Hepatocyte (in vitro differentiated cells): ENCODE measurements around the gene LZIC. TPM values are rescaled to one million over a fixed set of nuclear protein-coding genes. Genes with fewer than 3 reads are reported as not detected.

ENCODE experiments used
- DNase-seq: peaks from one replicate; pipeline ENCODE4 v3.0.0-alpha.2; 2016; ENCODE audit warnings: low spot score
- H2AFZ ChIP-seq: fragments of 200-600 bp; sonication (generic); 2 replicates; pipeline ENCODE4 v1.6.0; 2016; ENCODE audit warnings: antibody characterized with exemption, mild to moderate bottlenecking
- H3K27ac ChIP-seq: fragments of 200-600 bp; sonication (generic); 2 replicates; pipeline ENCODE4 v1.5.1; 2016; ENCODE audit warnings: mild to moderate bottlenecking
- H3K27me3 ChIP-seq: fragments of 200-600 bp; sonication (generic); 2 replicates; pipeline ENCODE4 v1.6.1; 2016
- H3K36me3 ChIP-seq: fragments of 200-600 bp; sonication (generic); replicated peaks from 2 replicates; pipeline ENCODE4 v1.5.1; 2016; ENCODE audit warnings: low read depth; ENCODE audit not compliant: insufficient read depth
- H3K4me1 ChIP-seq: fragments of 200-600 bp; sonication (generic); 2 replicates; pipeline ENCODE4 v1.5.1; 2016; ENCODE audit warnings: mild to moderate bottlenecking, moderate library complexity; ENCODE audit not compliant: insufficient read depth
- H3K4me2 ChIP-seq: fragments of 200-600 bp; sonication (generic); 2 replicates; pipeline ENCODE4 v1.6.0; 2016
- H3K4me3 ChIP-seq: fragments of 200-600 bp; sonication (generic); 2 replicates; pipeline ENCODE4 v1.5.1; 2016; ENCODE audit warnings: mild to moderate bottlenecking
- H3K79me2 ChIP-seq: fragments of 200-600 bp; sonication (generic); 2 replicates; pipeline ENCODE4 v1.6.0; 2017; ENCODE audit warnings: mild to moderate bottlenecking
- H3K9me2 ChIP-seq: fragments of 200-600 bp; sonication (generic); replicated peaks from 2 replicates; pipeline ENCODE4 v1.6.0; 2017; ENCODE audit warnings: mild to moderate bottlenecking; ENCODE audit not compliant: insufficient read depth
- H3K9me3 ChIP-seq: fragments of 200-600 bp; sonication (generic); 2 replicates; pipeline ENCODE4 v1.5.1; 2016; ENCODE audit warnings: low read depth, mild to moderate bottlenecking
- H4K20me1 ChIP-seq: fragments of 200-600 bp; sonication (generic); 2 replicates; pipeline ENCODE4 v1.6.0; 2016; ENCODE audit warnings: mild to moderate bottlenecking; ENCODE audit not compliant: insufficient read depth, poor library complexity, severe bottlenecking
- CTCF ChIP-seq: fragments of 200-600 bp; sonication (generic); IDR thresholded peaks from 2 replicates; pipeline ENCODE4 v1.5.1; 2016; ENCODE audit warnings: antibody characterized with exemption, mild to moderate bottlenecking; ENCODE audit not compliant: poor library complexity
- EZH2 ChIP-seq: fragments of 200-600 bp; sonication (generic); IDR thresholded peaks from 2 replicates; pipeline ENCODE4 v1.6.1; 2016; ENCODE audit warnings: antibody characterized with exemption, mild to moderate bottlenecking, borderline replicate concordance
- EZH2phosphoT487 ChIP-seq: fragments of 200-600 bp; sonication (generic); IDR thresholded peaks from one replicate; pipeline ENCODE4 v1.6.1; 2018; ENCODE audit warnings: antibody characterized with exemption, mild to moderate bottlenecking, low read depth, moderate library complexity; ENCODE audit not compliant: unreplicated experiment, severe bottlenecking
- WGBS: methylation state at CpG from one replicate; pipeline ENCODE4 v1.1.6; 2016; ENCODE audit warnings: low lambda C conversion rate; ENCODE audit errors: missing lambda C conversion rate; 5-methylcytosine and 5-hydroxymethylcytosine counted together
- microRNA-seq: library from miRNA; unstranded; fragments of <30 nt; microRNA quantifications from one replicate; pipeline ENCODE4, GENCODE V29; 2017
- polyA plus RNA-seq: library from polyadenylated mRNA; unstranded; fragments of >200 nt; fragmentation: Nextera tagmentation; extraction: Ambion mirVana; gene quantifications from 2 replicates; pipeline ENCODE4 v1.2.1, GENCODE V29; 2016
- small RNA-seq: library from RNA; depleted of rRNA; stranded (forward); fragments of <200 nt; gene quantifications from one replicate; pipeline ENCODE3, GENCODE V24; 2014
- total RNA-seq: library from RNA; depleted of rRNA; stranded (reverse); fragments of >200 nt; gene quantifications from 2 replicates; pipeline ENCODE4 v1.2.3, GENCODE V29; 2014

LZIC gene
- total and polyA plus RNA-seq, 2 experiments from 2014 or later: 24.2 to 48.1 TPM

DNA sequence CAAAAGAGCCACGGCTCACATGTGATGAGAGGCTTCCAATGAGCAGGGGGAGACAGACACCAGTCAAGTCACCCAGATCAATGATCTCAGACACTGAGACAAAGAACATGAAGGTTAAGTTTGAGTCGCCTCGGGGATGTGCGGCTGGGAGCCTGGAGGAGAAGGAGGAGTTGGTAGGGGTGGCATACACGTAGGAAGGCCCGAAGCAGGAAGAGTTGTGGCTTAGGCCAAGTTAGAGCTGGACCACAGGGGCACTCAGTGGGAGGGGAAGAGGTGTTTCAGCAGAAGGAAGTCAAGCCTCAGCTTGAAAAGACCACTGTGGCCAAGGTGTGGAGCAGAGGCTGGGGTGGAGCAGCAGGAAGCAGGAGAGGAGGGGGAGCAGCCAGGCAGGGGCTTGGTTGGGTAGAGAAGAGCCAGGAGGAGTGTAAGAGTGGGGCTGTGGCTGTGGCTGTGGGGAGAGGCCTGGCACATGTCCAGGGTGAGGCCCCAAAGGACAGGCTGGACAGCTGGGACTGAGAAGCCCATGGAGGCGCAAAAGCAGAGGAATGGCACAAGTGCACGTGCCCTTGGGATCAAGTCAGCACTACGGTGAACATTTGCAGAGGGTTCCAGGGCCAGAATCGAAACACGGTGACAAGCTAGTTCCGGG, 60.8 kb downstream of the LZIC start:
- Histone ChIP-seq H4K20me1 (no peaks in the 10 kb centered on the region), H3K27ac (no peak overlapping the region), H3K79me2 (peaks cover 5% of the 10 kb centered on the region), H3K4me2 (no peak overlapping the region), H3K9me2 (no peaks in the 10 kb centered on the region), H2AFZ (no peak overlapping the region), H3K4me3 (no peak overlapping the region), H3K36me3 (no peaks in the 10 kb centered on the region), H3K27me3 (no peaks in the 10 kb centered on the region), H3K9me3 (no peaks in the 10 kb centered on the region), H3K4me1 (no peaks in the 10 kb centered on the region)
- WGBS: 95% methylated on average over 12 of the region's 12 CpGs
- TF ChIP-seq EZH2 (no peak), CTCF (no peak), EZH2phosphoT487 (no peak)
- no peak for DNase-seq

DNA sequence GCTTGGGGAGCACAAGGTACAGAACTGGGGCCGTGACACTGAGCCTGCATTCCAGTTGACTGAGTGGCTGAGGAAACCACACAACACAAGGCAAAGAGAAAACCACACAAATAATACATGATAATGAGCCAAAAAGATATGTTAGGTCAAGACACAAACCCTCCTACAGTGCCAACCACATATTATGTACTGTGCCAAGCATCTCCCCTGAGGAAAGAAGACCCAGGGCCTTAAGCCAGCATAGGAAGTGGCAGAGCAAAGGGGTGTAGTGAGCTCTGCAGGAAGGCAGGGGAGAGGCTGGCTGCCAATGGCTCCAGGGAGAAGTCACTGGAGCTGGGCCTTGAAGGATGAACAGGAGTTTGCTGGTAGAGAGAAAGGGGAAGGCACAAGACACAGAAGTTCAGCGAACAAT, 61.3 kb downstream of the LZIC start:
- Histone ChIP-seq H3K9me3 (no peaks in the 10 kb centered on the region), H3K9me2 (no peaks in the 10 kb centered on the region), H3K4me2 (no peak overlapping the region), H3K27me3 (no peaks in the 10 kb centered on the region), H3K79me2 (no peaks in the 10 kb centered on the region), H3K27ac (no peak overlapping the region), H4K20me1 (no peaks in the 10 kb centered on the region), H3K36me3 (no peaks in the 10 kb centered on the region), H2AFZ (no peak overlapping the region), H3K4me1 (no peaks in the 10 kb centered on the region), H3K4me3 (no peak overlapping the region)
- DNase-seq: no peak
- no peak for TF ChIP-seq EZH2phosphoT487
- no peak for TF ChIP-seq CTCF
- no peak for TF ChIP-seq EZH2
- 89% methylated on average over 2 of the region's 2 CpGs for WGBS

Small RNA genes lying within 50 kb of the gene (microRNA-seq; reads per million reads assigned to microRNA genes)
- gene MIR5697: not detected

Small RNA genes lying within 50 kb of the gene (small RNA-seq; reads per million reads assigned to genes)
- gene MIR5697: not detected

Other genes starting within 250 kb of the LZIC start
- 40.5 and 47.7 TPM in 2 replicates for gene CLSTN1, start 119.4 kb downstream of the LZIC start, total RNA-seq
- 64.9 and 74.2 TPM in 2 replicates for gene CLSTN1, start 119.4 kb downstream of the LZIC start, polyA plus RNA-seq
- 22.8 and 25.2 TPM in 2 replicates for gene CTNNBIP1, start 33.1 kb downstream of the LZIC start, total RNA-seq
- gene CTNNBIP1, start 33.1 kb downstream of the LZIC start, polyA plus RNA-seq: 47.2 and 49.8 TPM in 2 replicates
- gene NMNAT1, start 84 bp upstream of the LZIC start, total RNA-seq: 10.2 and 23.5 TPM in 2 replicates
- 6.8 TPM in 2 replicates for gene NMNAT1, start 84 bp upstream of the LZIC start, polyA plus RNA-seq
- 0.50 and 2.0 TPM in 2 replicates for gene RBP7, start 53.8 kb upstream of the LZIC start, total RNA-seq
- gene RBP7, start 53.8 kb upstream of the LZIC start, polyA plus RNA-seq: 0.25 and 0.61 TPM in 2 replicates
- gene UBE4B, start 89.6 kb upstream of the LZIC start, total RNA-seq: 32.2 and 41.1 TPM in 2 replicates
- 18.7 and 23.5 TPM in 2 replicates for gene UBE4B, start 89.6 kb upstream of the LZIC start, polyA plus RNA-seq